Measurements from ENCODE around the gene SMIM7. TPM values are rescaled to one million over a fixed set of nuclear protein-coding genes. Genes with fewer than 3 reads are reported as not detected.

The SMIM7 gene
- total RNA-seq, 1 donor from 2014 or later = 110 TPM

DNA sequence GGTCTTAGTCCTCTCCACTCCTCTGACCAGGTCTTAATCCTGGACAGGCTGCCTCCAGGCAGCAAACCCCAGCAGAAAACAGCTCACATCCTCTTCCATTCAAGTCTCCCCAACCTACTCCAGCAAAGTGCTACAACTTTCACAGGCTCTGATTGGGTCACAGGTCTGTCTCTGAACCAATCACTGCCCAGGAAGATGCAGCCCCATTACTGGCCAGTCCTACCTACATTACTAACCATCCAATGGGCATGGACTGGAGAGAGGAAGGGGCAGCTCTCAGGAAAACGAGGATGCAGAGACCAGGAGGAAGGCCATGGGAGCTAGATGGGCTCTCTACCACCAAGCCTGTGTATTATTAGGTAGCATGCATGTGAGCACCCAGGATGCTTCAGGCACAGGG lies 44.1 kb downstream of the SMIM7 start:
- no peak overlapping the region for H3K27ac Mint-ChIP-seq
- H3K4me1 Mint-ChIP-seq = peaks cover 97% of the 10 kb centered on the region
- H3K27me3 Mint-ChIP-seq = no peaks in the 10 kb centered on the region
- intact Hi-C loops (cut with micrococcal nuclease) = no loop called here
- CTCF ChIA-PET = interaction anchor here (1.1 kb wide), 1 partner anchor 17 kb away, joined by 3 read pairs; no protein-coding TSS in a partner anchor
- TF ChIP-seq, protein P1, sequence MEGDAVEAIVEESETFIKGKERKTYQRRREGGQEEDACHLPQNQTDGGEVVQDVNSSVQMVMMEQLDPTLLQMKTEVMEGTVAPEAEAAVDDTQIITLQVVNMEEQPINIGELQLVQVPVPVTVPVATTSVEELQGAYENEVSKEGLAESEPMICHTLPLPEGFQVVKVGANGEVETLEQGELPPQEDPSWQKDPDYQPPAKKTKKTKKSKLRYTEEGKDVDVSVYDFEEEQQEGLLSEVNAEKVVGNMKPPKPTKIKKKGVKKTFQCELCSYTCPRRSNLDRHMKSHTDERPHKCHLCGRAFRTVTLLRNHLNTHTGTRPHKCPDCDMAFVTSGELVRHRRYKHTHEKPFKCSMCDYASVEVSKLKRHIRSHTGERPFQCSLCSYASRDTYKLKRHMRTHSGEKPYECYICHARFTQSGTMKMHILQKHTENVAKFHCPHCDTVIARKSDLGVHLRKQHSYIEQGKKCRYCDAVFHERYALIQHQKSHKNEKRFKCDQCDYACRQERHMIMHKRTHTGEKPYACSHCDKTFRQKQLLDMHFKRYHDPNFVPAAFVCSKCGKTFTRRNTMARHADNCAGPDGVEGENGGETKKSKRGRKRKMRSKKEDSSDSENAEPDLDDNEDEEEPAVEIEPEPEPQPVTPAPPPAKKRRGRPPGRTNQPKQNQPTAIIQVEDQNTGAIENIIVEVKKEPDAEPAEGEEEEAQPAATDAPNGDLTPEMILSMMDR (IDR thresholded peaks at IDR 0.05) = no peak
- H3K36me3 Mint-ChIP-seq (ENCODE audit: low read depth) = peaks cover 9% of the 10 kb centered on the region
- no peaks in the 10 kb centered on the region for H3K9me3 Mint-ChIP-seq
- no peak for ATAC-seq (ENCODE audit: low read depth)
- POLR2A ChIA-PET = interaction anchor here (0.7 to 2.0 kb wide), 5 partner anchors 10 to 510 kb away, joined by 3 to 8 read pairs (median 5); no protein-coding TSS in a partner anchor
- no peak overlapping the region for H3K4me3 Mint-ChIP-seq
- DNase-seq = no peak

DNA sequence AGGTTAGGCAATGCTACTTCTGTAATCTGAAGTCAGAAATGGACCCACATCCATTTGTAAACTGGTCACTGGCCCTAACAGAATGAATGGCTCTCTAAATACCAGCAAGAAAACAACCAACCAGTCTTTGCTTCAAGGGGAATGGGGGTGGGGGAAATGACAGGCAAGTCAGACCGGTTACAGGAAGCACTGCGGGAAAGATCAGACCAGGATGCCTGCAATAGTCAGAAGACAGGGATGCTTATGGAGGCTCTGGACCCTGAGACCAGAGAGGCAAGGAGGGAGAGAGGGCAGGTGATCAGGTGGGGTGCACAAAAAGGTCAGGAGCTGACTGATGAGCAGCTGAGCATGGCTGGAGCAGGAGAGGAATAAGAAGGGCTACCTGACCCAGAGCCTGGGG lies 45.0 kb downstream of the SMIM7 start:
- ChIA-PET CTCF (no interaction called here), POLR2A (interaction anchor here (1.3 to 2.0 kb wide), 3 partner anchors 11 to 29 kb away, joined by 3 to 8 read pairs (median 5); no protein-coding TSS in a partner anchor)
- H3K9me3 Mint-ChIP-seq = no peaks in the 10 kb centered on the region
- peaks cover 96% of the 10 kb centered on the region for H3K4me1 Mint-ChIP-seq
- intact Hi-C loops (cut with micrococcal nuclease) = no loop called here
- H3K27ac Mint-ChIP-seq = peak overlapping the region; percentile 47
- H3K4me3 Mint-ChIP-seq = peak overlapping the region; percentile 30
- H3K27me3 Mint-ChIP-seq = no peaks in the 10 kb centered on the region
- peaks cover 5% of the 10 kb centered on the region for H3K36me3 Mint-ChIP-seq (ENCODE audit: low read depth)
- no peak for ATAC-seq (ENCODE audit: low read depth)
- DNase-seq = no peak
- TF ChIP-seq, protein P1 (IDR thresholded peaks at IDR 0.05) = no peak

DNA sequence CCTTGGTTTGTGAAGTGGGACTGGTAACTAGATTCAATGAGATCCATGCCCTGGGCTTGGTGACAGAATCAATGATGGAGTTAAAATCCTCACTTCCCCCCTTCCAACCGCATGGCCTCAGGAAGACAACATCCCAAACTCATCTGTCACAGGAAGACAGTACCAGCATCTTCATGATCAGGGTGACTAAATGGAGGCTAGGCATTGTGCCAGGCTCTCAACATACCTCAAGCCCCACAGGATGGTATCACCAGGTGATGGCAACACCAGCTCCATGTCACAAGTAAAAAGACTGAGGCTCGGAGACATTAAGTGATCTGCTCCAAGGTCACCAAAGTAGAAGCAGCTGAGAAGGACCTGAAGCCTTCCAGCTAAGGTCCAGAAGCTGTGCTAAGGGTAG lies 46.1 kb downstream of the SMIM7 start:
- TF ChIP-seq, protein P1 (IDR thresholded peaks at IDR 0.05) = no peak
- CTCF ChIA-PET = interaction anchor here (1.3 kb wide), 1 partner anchor 26 kb away, joined by 4 read pairs; no protein-coding TSS in a partner anchor

DNA sequence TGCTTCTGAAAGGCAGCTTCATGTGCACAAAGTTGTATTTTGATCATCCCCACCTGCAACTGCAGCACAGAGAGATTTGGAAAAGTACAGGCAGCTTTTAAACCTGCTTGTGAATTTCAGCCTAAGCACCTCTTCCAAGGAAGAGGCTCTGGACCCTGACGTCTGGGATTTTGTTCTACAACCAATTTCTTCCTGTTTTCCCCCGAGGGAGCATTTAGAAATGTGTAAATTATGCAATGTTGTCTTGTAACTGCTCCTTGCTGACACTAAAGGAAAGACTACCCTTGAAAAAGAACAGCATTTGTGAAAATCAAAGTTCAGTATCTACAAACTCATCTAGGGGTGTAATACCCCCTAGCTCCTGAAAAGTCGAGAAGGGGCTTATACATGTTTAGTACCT lies 47.3 kb downstream of the SMIM7 start:
- CTCF ChIA-PET = interaction anchor here (1.1 kb wide), 1 partner anchor 31 kb away, joined by 4 read pairs; no protein-coding TSS in a partner anchor
- TF ChIP-seq, protein P1 (IDR thresholded peaks at IDR 0.05) = no peak
- H3K36me3 Mint-ChIP-seq (ENCODE audit: low read depth) = peaks cover 5% of the 10 kb centered on the region
- no peak for ATAC-seq (ENCODE audit: low read depth)
- POLR2A ChIA-PET = interaction anchor here (1.2 to 1.8 kb wide), 2 partner anchors 26 to 28 kb away, joined by 5 to 7 read pairs; no protein-coding TSS in a partner anchor
- intact Hi-C loops (cut with micrococcal nuclease) = loop anchor here (1.0 kb wide), 1 partner anchor 84 kb away; no protein-coding TSS in a partner anchor
- no peaks in the 10 kb centered on the region for H3K27me3 Mint-ChIP-seq
- H3K27ac Mint-ChIP-seq = no peak overlapping the region
- no peaks in the 10 kb centered on the region for H3K9me3 Mint-ChIP-seq
- DNase-seq = no peak
- H3K4me3 Mint-ChIP-seq = no peak overlapping the region
- H3K4me1 Mint-ChIP-seq = peaks cover 93% of the 10 kb centered on the region

More for the DNA sequence above, 46.1 kb downstream of the SMIM7 start:
- H3K9me3 Mint-ChIP-seq = no peaks in the 10 kb centered on the region
- no peak overlapping the region for H3K4me3 Mint-ChIP-seq
- no peaks in the 10 kb centered on the region for H3K27me3 Mint-ChIP-seq
- DNase-seq (no peak), ATAC-seq (ENCODE audit: low read depth) (no peak)
- peaks cover 5% of the 10 kb centered on the region for H3K36me3 Mint-ChIP-seq (ENCODE audit: low read depth)
- peaks cover 93% of the 10 kb centered on the region for H3K4me1 Mint-ChIP-seq
- intact Hi-C loops (cut with micrococcal nuclease) = no loop called here
- POLR2A ChIA-PET = interaction anchor here (0.5 to 0.7 kb wide), 2 partner anchors 47 to 602 kb away, joined by 3 to 5 read pairs; partner anchors contain the start of gene TMEM38A
- no peak overlapping the region for H3K27ac Mint-ChIP-seq

DNA sequence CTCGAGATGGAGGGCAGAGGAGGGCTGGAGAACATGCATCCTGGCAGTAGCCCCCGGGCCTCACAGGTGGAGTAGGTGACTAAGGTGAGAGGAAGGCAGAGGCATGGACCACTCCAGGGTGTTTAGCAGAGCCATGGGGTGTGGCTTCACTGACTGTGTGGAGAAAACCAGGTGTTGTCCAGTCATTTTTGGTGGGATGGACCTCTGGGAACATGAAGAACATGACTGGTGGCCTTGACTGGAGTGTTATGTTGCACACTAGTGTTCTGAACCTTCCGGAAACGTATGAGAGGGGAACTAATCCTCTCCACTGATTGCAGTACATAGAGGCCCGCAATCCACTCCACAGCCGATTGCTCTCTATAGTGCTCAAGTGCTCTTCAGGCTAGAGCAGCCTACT lies 48.8 kb downstream of the SMIM7 start:
- CTCF ChIA-PET = no interaction called here
- POLR2A ChIA-PET = interaction anchor here (1.8 kb wide), 1 partner anchor 24 kb away, joined by 7 read pairs; no protein-coding TSS in a partner anchor
- intact Hi-C loops (cut with micrococcal nuclease) = loop anchor here (2.0 kb wide), 1 partner anchor 18 kb away; the partner anchor contains the start of gene MED26
- peaks cover 88% of the 10 kb centered on the region for H3K4me1 Mint-ChIP-seq
- no peaks in the 10 kb centered on the region for H3K9me3 Mint-ChIP-seq
- no peaks in the 10 kb centered on the region for H3K27me3 Mint-ChIP-seq
- no peak overlapping the region for H3K4me3 Mint-ChIP-seq
- no peak for ATAC-seq (ENCODE audit: low read depth)
- TF ChIP-seq, protein P1 (IDR thresholded peaks at IDR 0.05) = no peak
- no peak overlapping the region for H3K27ac Mint-ChIP-seq
- DNase-seq = no peak
- peaks cover 7% of the 10 kb centered on the region for H3K36me3 Mint-ChIP-seq (ENCODE audit: low read depth)

Data from activated B cell treated with CpG ODN at 0.5 μM for 24 hours (primary cell).